H9 (cell line): ENCODE measurements around the gene C7orf25. TPM values are rescaled to one million over a fixed set of nuclear protein-coding genes. Genes with fewer than 3 reads are reported as not detected.

Source experiments
- DNase-seq: peaks from one replicate; pipeline ENCODE4 v3.0.0-alpha.2; 2017
- H2AFZ ChIP-seq: one replicate; pipeline ENCODE4 v1.6.1; 2013; ENCODE audit warnings: mild to moderate bottlenecking, low read length, control low read depth, moderate library complexity
- H2AK5ac ChIP-seq: 2 replicates; pipeline ENCODE4 v1.6.1; 2013; ENCODE audit warnings: low read length, control low read depth, mixed read lengths; ENCODE audit not compliant: insufficient read length
- H2BK120ac ChIP-seq: one replicate; pipeline ENCODE4 v1.6.1; 2013; ENCODE audit warnings: low read depth, mild to moderate bottlenecking, low read length, control low read depth, inconsistent platforms; ENCODE audit not compliant: poor library complexity, severe bottlenecking
- H2BK12ac ChIP-seq: 2 replicates; pipeline ENCODE4 v1.6.1; 2013; ENCODE audit warnings: low read length, control low read depth, mixed read lengths, low read depth; ENCODE audit not compliant: insufficient read length
- H2BK15ac ChIP-seq: 2 replicates; pipeline ENCODE4 v1.6.1; 2013; ENCODE audit warnings: low read depth, low read length, control low read depth
- H2BK20ac ChIP-seq: one replicate; pipeline ENCODE4 v1.6.1; 2013; ENCODE audit warnings: low read depth, mild to moderate bottlenecking, low read length, control low read depth, inconsistent platforms; ENCODE audit not compliant: poor library complexity, severe bottlenecking
- H2BK5ac ChIP-seq: 2 replicates; pipeline ENCODE4 v1.6.1; 2013; ENCODE audit warnings: low read length, control low read depth, mixed read lengths; ENCODE audit not compliant: insufficient read length
- H3K14ac ChIP-seq: 2 replicates; pipeline ENCODE4 v1.6.1; 2013; ENCODE audit warnings: low read length, control low read depth; ENCODE audit not compliant: insufficient read depth
- H3K18ac ChIP-seq: 2 replicates; pipeline ENCODE4 v1.6.1; 2013; ENCODE audit warnings: low read depth, mild to moderate bottlenecking, mixed read lengths, low read length, control low read depth; ENCODE audit not compliant: insufficient read length
- H3K23ac ChIP-seq: 2 replicates; pipeline ENCODE4 v1.6.1; 2013; ENCODE audit warnings: low read length, control low read depth, mixed read lengths, low read depth; ENCODE audit not compliant: insufficient read length
- H3K23me2 ChIP-seq: 2 replicates; pipeline ENCODE4 v1.6.1; 2013; ENCODE audit warnings: low read depth, mild to moderate bottlenecking, mixed read lengths, low read length, control low read depth; ENCODE audit not compliant: insufficient read length, poor library complexity, severe bottlenecking
- H3K27ac ChIP-seq: 2 replicates; pipeline ENCODE4 v1.5.1; 2013; ENCODE audit warnings: low read length, control low read depth, mixed read lengths, low read depth; ENCODE audit not compliant: insufficient read length
- H3K27me3 ChIP-seq: 2 replicates; pipeline ENCODE4 v1.6.1; 2013; ENCODE audit warnings: low read length, control low read depth, inconsistent platforms; ENCODE audit not compliant: insufficient read depth
- H3K4ac ChIP-seq: 2 replicates; pipeline ENCODE4 v1.6.1; 2013; ENCODE audit warnings: low read depth, mild to moderate bottlenecking, control low read depth, inconsistent platforms, low read length, moderate library complexity
- H3K4me1 ChIP-seq: 2 replicates; pipeline ENCODE4 v1.6.1; 2013; ENCODE audit warnings: low read length, control low read depth, inconsistent platforms; ENCODE audit not compliant: insufficient read depth
- H3K4me2 ChIP-seq: 2 replicates; pipeline ENCODE4 v1.6.1; 2013; ENCODE audit warnings: low read length, control low read depth, mixed read lengths; ENCODE audit not compliant: insufficient read length, insufficient read depth
- H3K56ac ChIP-seq: 2 replicates; pipeline ENCODE4 v1.6.1; 2013; ENCODE audit warnings: low read depth, mild to moderate bottlenecking, mixed read lengths, low read length, control low read depth; ENCODE audit not compliant: insufficient read length
- H3K79me1 ChIP-seq: 2 replicates; pipeline ENCODE4 v1.6.1; 2013; ENCODE audit warnings: low read depth, mild to moderate bottlenecking, moderate library complexity, low read length, control low read depth, inconsistent platforms; ENCODE audit not compliant: insufficient read depth, poor library complexity, severe bottlenecking
- H3K79me2 ChIP-seq: 2 replicates; pipeline ENCODE4 v1.6.1; 2013; ENCODE audit warnings: low read length, control low read depth, inconsistent platforms; ENCODE audit not compliant: insufficient read depth
- H3K9ac ChIP-seq: 2 replicates; pipeline ENCODE4 v1.6.1; 2013; ENCODE audit warnings: low read length, control low read depth, mixed read lengths; ENCODE audit not compliant: insufficient read length; ENCODE audit errors: extremely low read depth
- H3K9me3 ChIP-seq: one replicate; pipeline ENCODE4 v1.6.1; 2013; ENCODE audit warnings: low read depth, low read length, inconsistent platforms; ENCODE audit not compliant: control insufficient read depth
- H3T11ph ChIP-seq: one replicate; pipeline ENCODE4 v1.6.1; 2013; ENCODE audit warnings: mild to moderate bottlenecking, low read length, control low read depth, inconsistent platforms
- H4K20me1 ChIP-seq: one replicate; pipeline ENCODE4 v1.6.1; 2013; ENCODE audit not compliant: control insufficient read depth, insufficient read length, insufficient read depth
- H4K5ac ChIP-seq: 2 replicates; pipeline ENCODE4 v1.6.1; 2013; ENCODE audit warnings: low read depth, mild to moderate bottlenecking, mixed read lengths, low read length, control low read depth; ENCODE audit not compliant: insufficient read length
- H4K8ac ChIP-seq: replicated peaks from 2 replicates; pipeline ENCODE4 v1.6.1; 2013; ENCODE audit warnings: low read length, control low read depth, mixed read lengths, low read depth; ENCODE audit not compliant: insufficient read length
- H4K91ac ChIP-seq: 2 replicates; pipeline ENCODE4 v1.6.1; 2013; ENCODE audit warnings: low read depth, mild to moderate bottlenecking, moderate library complexity, mixed read lengths, low read length, control low read depth; ENCODE audit not compliant: insufficient read length
- H3K27ac Mint-ChIP-seq, 3 experiments: 2 replicates in 2 of 3; 3 replicates in 1 of 3; pipeline ENCODE4 v1.8.0; 2020 to 2021; ENCODE audit warnings: mixed read lengths in 3 of 3, mild to moderate bottlenecking in 1 of 3, moderate library complexity in 1 of 3
- H3K27me3 Mint-ChIP-seq: 2 replicates; pipeline ENCODE4 v1.8.0; 2021; ENCODE audit warnings: low read depth, mild to moderate bottlenecking, moderate library complexity, mixed read lengths
- H3K36me3 Mint-ChIP-seq, 3 experiments: 2 replicates in 2 of 3; 3 replicates in 1 of 3; pipeline ENCODE4 v1.8.0; 2020 to 2021; ENCODE audit warnings: low read depth in 3 of 3, mixed read lengths in 3 of 3; ENCODE audit not compliant: insufficient read depth in 1 of 3
- H3K4me1 Mint-ChIP-seq, 2 experiments: 2 replicates each; pipeline ENCODE4 v1.8.0; 2020; ENCODE audit warnings: mixed read lengths in 2 of 2
- H3K4me3 Mint-ChIP-seq, 2 experiments: 2 replicates in 1 of 2; 3 replicates in 1 of 2; pipeline ENCODE4 v1.8.0; 2020 to 2021; ENCODE audit warnings: mild to moderate bottlenecking in 2 of 2, mixed read lengths in 2 of 2, moderate library complexity in 1 of 2
- H3K9me3 Mint-ChIP-seq, 2 experiments: 2 replicates in 1 of 2; 3 replicates in 1 of 2; pipeline ENCODE4 v1.8.0; 2020; ENCODE audit warnings: mild to moderate bottlenecking in 2 of 2, mixed read lengths in 2 of 2, moderate library complexity in 1 of 2
- WGBS: extraction: QIAGEN DNeasy Blood & Tissue Kit; methylation state at CpG from one replicate; pipeline ENCODE4 v1.1.7; 2013; ENCODE audit warnings: missing lambda C conversion rate, low lambda C conversion rate, mixed read lengths; ENCODE audit not compliant: insufficient read length; ENCODE audit errors: extremely low coverage; 5-methylcytosine and 5-hydroxymethylcytosine counted together
- total RNA-seq: library from RNA; stranded (reverse); gene quantifications from 2 replicates; pipeline ENCODE4 v1.2.1, GENCODE V29; 2021
- TF ChIP-seq, protein P1 (sequence below): fragments of 200-600 bp; sonication (generic); conservative IDR thresholded peaks from 3 replicates; pipeline ENCODE4 v1.8.0; 2021; ENCODE audit warnings: antibody characterized with exemption, mild to moderate bottlenecking

The C7orf25 gene
- total RNA-seq, 1 experiment from 2014 or later = 3.8 TPM

DNA sequence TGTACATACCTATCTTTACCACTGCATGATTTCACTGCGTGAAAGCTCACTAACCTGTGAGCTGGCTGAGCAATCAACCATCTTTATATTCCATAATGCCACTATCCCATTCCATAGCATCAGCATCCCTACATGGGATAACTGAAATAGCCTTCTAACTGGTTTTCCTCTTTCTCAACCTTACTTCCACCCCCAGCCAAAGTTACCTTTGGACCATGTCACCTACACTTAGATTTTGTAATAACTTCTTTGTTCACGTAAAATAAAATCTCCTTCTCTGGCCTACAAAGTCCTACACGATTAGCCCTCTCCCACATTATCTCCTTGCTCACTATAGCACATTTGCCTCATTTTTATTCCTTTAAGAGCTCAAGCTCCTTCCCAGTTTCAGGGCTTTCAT lies 17.6 kb upstream of the C7orf25 start:
- H4K91ac ChIP-seq = no peak overlapping the region
- H3K56ac ChIP-seq = no peak overlapping the region
- H3K4me3 Mint-ChIP-seq = peak overlapping the region; percentile 97 to 100; a peak in 3 of 5 replicates
- H3K18ac ChIP-seq = no peak overlapping the region
- H3K4me2 ChIP-seq = no peak overlapping the region
- H2BK20ac ChIP-seq = no peak overlapping the region
- H3K27ac ChIP-seq = no peak overlapping the region
- DNase-seq = no peak
- H3T11ph ChIP-seq = no peak overlapping the region
- H2AFZ ChIP-seq = no peak overlapping the region
- no peaks in the 10 kb centered on the region for H3K27me3 ChIP-seq
- no peak overlapping the region for H2BK5ac ChIP-seq
- no peaks in the 10 kb centered on the region for H3K9me3 ChIP-seq
- TF ChIP-seq, protein P1, sequence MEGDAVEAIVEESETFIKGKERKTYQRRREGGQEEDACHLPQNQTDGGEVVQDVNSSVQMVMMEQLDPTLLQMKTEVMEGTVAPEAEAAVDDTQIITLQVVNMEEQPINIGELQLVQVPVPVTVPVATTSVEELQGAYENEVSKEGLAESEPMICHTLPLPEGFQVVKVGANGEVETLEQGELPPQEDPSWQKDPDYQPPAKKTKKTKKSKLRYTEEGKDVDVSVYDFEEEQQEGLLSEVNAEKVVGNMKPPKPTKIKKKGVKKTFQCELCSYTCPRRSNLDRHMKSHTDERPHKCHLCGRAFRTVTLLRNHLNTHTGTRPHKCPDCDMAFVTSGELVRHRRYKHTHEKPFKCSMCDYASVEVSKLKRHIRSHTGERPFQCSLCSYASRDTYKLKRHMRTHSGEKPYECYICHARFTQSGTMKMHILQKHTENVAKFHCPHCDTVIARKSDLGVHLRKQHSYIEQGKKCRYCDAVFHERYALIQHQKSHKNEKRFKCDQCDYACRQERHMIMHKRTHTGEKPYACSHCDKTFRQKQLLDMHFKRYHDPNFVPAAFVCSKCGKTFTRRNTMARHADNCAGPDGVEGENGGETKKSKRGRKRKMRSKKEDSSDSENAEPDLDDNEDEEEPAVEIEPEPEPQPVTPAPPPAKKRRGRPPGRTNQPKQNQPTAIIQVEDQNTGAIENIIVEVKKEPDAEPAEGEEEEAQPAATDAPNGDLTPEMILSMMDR = no peak
- WGBS = no CpG with 5 or more reads among the region's 3 CpGs
- no peak overlapping the region for H3K4ac ChIP-seq
- peaks cover 11% of the 10 kb centered on the region for H3K23me2 ChIP-seq
- H3K79me2 ChIP-seq = peaks cover 49% of the 10 kb centered on the region
- peaks cover 17 to 33% of the 10 kb centered on the region in 2 experiments for H3K4me1 Mint-ChIP-seq
- no peak overlapping the region for H3K14ac ChIP-seq
- H2BK120ac ChIP-seq = no peak overlapping the region
- H3K36me3 Mint-ChIP-seq = peaks cover 14 to 44% (median 38%) of the 10 kb centered on the region in 3 experiments
- H2AK5ac ChIP-seq = no peak overlapping the region
- no peak overlapping the region for H4K5ac ChIP-seq
- peaks cover 3% of the 10 kb centered on the region for H3K79me1 ChIP-seq
- H3K9me3 Mint-ChIP-seq = peaks cover 0 to 3% of the 10 kb centered on the region in 2 experiments; a peak in 1 of 5 replicates
- H3K4me1 ChIP-seq = no peaks in the 10 kb centered on the region
- H3K9ac ChIP-seq = no peak overlapping the region
- peak overlapping the region in 2 of 3 experiments; percentile 4 to 13; a peak in 1 of 7 replicates for H3K27ac Mint-ChIP-seq
- no peak overlapping the region for H2BK15ac ChIP-seq
- H4K20me1 ChIP-seq = no peaks in the 10 kb centered on the region
- H3K27me3 Mint-ChIP-seq = 0 out of 2 replicates have a peak, but pooled peaks cover 2% of the 10 kb centered on the region
- no peak overlapping the region for H3K23ac ChIP-seq
- no peak overlapping the region for H4K8ac ChIP-seq
- no peak overlapping the region for H2BK12ac ChIP-seq
